ENCODE data around the gene OSMR.

Gene OSMR

DNA sequence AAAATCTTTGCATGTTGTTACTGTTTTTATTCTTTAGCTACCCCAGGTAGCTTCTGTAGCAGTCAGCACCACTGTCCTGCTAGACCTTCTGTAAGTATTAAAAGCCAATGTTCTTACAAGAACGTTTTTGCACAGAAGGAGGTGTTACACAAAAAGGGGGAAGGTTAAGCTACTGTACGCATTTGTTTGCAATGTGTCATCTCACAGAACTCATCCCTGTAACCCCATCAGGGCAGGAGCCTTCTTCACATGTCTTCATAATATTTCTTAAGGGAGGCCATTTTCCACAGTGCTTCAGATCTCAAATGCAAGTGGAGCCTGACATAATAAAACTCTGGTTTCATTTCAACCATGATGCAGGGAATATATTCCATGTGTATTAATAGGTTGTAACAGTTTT, 67.9 kb downstream of the OSMR start:
- H3K27me3 ChIP-seq (ENCODE audit: insufficient read depth, low read length) = no peaks in the 10 kb centered on the region
- H3K18ac ChIP-seq (ENCODE audit: low read length) = no peak overlapping the region
- DNase-seq = peak in 1 of 2 donors; percentile 55
- H3K36me3 ChIP-seq (ENCODE audit: control insufficient read depth in 1 of 2, insufficient read depth in 2 of 2, low read length in 2 of 2) = peaks cover 0 to 4% of the 10 kb centered on the region in 2 experiments
- H3K4me3 ChIP-seq (ENCODE audit: low read depth, low read length) = no peak overlapping the region
- no peak overlapping the region for H3K27ac ChIP-seq (ENCODE audit: low read depth, low read length)
- no peak overlapping the region for H2BK120ac ChIP-seq (ENCODE audit: insufficient read depth, low read length, poor library complexity)
- H3K23ac ChIP-seq (ENCODE audit: low read length) = no peak overlapping the region
- no peak overlapping the region for H3K9ac ChIP-seq (ENCODE audit: low read length)
- H3K79me1 ChIP-seq (ENCODE audit: low read length) = no peaks in the 10 kb centered on the region
- no peak overlapping the region for H2AFZ ChIP-seq (ENCODE audit: insufficient read depth, low read length, poor library complexity)
- H3K4ac ChIP-seq (ENCODE audit: low read depth, low read length) = no peak overlapping the region
- H3K4me1 ChIP-seq (ENCODE audit: control insufficient read depth in 1 of 2, insufficient read depth in 2 of 2, low read length in 2 of 2) = no peaks in the 10 kb centered on the region
- no CpG with 5 or more reads among the region's 2 CpGs for WGBS (ENCODE audit: extremely low coverage, insufficient coverage, insufficient read length)
- no peak overlapping the region for H4K8ac ChIP-seq (ENCODE audit: low read depth, low read length)
- no peak overlapping the region for H2BK5ac ChIP-seq (ENCODE audit: low read depth, low read length, poor library complexity)
- no peaks in the 10 kb centered on the region for H3K79me2 ChIP-seq (ENCODE audit: control insufficient read depth, insufficient read depth, low read length, poor library complexity)
- no peak overlapping the region for H2BK12ac ChIP-seq (ENCODE audit: low read length)
- H4K12ac ChIP-seq (ENCODE audit: low read depth, low read length) = no peak overlapping the region
- H3K4me2 ChIP-seq (ENCODE audit: low read length) = no peak overlapping the region
- H2AK5ac ChIP-seq (ENCODE audit: low read length) = no peak overlapping the region
- H4K91ac ChIP-seq (ENCODE audit: low read depth, low read length) = no peak overlapping the region
- no peaks in the 10 kb centered on the region for H3K9me3 ChIP-seq (ENCODE audit: insufficient read depth, low read depth, low read length)
- no peak overlapping the region for H3K14ac ChIP-seq (ENCODE audit: low read length)

DNA sequence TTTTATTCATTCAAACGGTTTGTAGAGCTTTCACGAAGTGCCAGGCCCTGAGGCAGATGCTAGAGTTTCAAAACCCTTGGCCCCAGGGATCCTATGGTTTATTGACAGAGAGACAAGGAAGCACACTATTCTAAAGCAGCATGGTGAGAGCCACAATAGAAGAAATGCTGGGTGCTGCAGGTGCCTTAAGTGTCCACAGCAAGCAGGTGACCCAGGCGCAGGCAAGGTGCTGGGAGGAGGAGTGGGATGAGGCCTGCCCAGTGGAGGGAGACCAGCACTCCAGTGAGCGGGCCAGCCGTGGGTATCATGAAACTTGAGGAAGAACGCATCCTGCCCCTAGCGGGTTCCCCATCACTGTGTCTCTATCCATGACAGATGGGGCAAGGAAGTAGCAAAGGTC, 71.0 kb downstream of the OSMR start:
- Histone ChIP-seq H2AFZ (ENCODE audit: insufficient read depth, low read length, poor library complexity) (no peak overlapping the region), H3K79me1 (ENCODE audit: low read length) (no peaks in the 10 kb centered on the region), H4K91ac (ENCODE audit: low read depth, low read length) (no peak overlapping the region), H3K4me1 (ENCODE audit: control insufficient read depth in 1 of 2, insufficient read depth in 2 of 2, low read length in 2 of 2) (no peaks in the 10 kb centered on the region), H3K18ac (ENCODE audit: low read length) (no peak overlapping the region), H3K4me2 (ENCODE audit: low read length) (no peak overlapping the region), H3K27me3 (ENCODE audit: insufficient read depth, low read length) (no peaks in the 10 kb centered on the region), H2BK120ac (ENCODE audit: insufficient read depth, low read length, poor library complexity) (no peak overlapping the region), H2BK12ac (ENCODE audit: low read length) (peak overlapping the region; percentile 60), H3K14ac (ENCODE audit: low read length) (no peak overlapping the region), H4K12ac (ENCODE audit: low read depth, low read length) (no peak overlapping the region), H3K4ac (ENCODE audit: low read depth, low read length) (no peak overlapping the region), H4K8ac (ENCODE audit: low read depth, low read length) (no peak overlapping the region), H3K9me3 (ENCODE audit: insufficient read depth, low read depth, low read length) (no peaks in the 10 kb centered on the region), H3K79me2 (ENCODE audit: control insufficient read depth, insufficient read depth, low read length, poor library complexity) (no peaks in the 10 kb centered on the region), H3K23ac (ENCODE audit: low read length) (no peak overlapping the region), H2BK5ac (ENCODE audit: low read depth, low read length, poor library complexity) (no peak overlapping the region), H3K4me3 (ENCODE audit: low read depth, low read length) (no peak overlapping the region), H3K9ac (ENCODE audit: low read length) (no peak overlapping the region), H3K36me3 (ENCODE audit: control insufficient read depth in 1 of 2, insufficient read depth in 2 of 2, low read length in 2 of 2) (peaks cover 0 to 4% of the 10 kb centered on the region in 2 experiments), H2AK5ac (ENCODE audit: low read length) (no peak overlapping the region), H3K27ac (ENCODE audit: low read depth, low read length) (no peak overlapping the region)
- no peak for DNase-seq
- WGBS (ENCODE audit: extremely low coverage, insufficient coverage, insufficient read length) = no CpG with 5 or more reads among the region's 7 CpGs

DNA sequence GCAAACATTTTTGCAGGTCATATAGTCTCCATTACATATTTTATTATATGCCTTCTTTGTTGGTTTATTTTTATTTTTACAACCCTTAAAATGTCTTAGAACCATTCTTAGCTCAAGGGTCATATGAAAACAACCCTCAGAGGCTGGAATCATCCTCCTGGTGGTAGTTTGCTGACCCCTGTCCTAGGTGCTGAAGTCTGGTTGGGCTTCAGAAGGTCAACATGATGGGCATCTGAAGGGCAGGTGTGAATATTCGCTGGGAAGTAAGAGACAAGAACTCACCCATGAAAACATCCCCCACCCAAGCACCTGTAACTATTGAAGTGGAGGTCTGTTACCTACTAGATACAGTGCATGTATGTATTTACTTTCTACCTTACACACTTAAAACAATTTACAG, 75.4 kb downstream of the OSMR start:
- H3K4me2 ChIP-seq (ENCODE audit: low read length) = no peak overlapping the region
- H2BK5ac ChIP-seq (ENCODE audit: low read depth, low read length, poor library complexity) = no peak overlapping the region
- H4K91ac ChIP-seq (ENCODE audit: low read depth, low read length) = no peak overlapping the region
- H3K4me3 ChIP-seq (ENCODE audit: low read depth, low read length) = no peak overlapping the region
- H2AK5ac ChIP-seq (ENCODE audit: low read length) = no peak overlapping the region
- no peak overlapping the region for H3K9ac ChIP-seq (ENCODE audit: low read length)
- H2BK12ac ChIP-seq (ENCODE audit: low read length) = no peak overlapping the region
- peaks cover 3 to 4% of the 10 kb centered on the region in 2 experiments for H3K36me3 ChIP-seq (ENCODE audit: control insufficient read depth in 1 of 2, insufficient read depth in 2 of 2, low read length in 2 of 2)
- H3K23ac ChIP-seq (ENCODE audit: low read length) = no peak overlapping the region
- H3K14ac ChIP-seq (ENCODE audit: low read length) = no peak overlapping the region
- WGBS (ENCODE audit: extremely low coverage, insufficient coverage, insufficient read length) = no CpG with 5 or more reads among the region's 1 CpG
- H3K18ac ChIP-seq (ENCODE audit: low read length) = no peak overlapping the region
- H4K12ac ChIP-seq (ENCODE audit: low read depth, low read length) = no peak overlapping the region
- peaks cover 7% of the 10 kb centered on the region for H3K79me1 ChIP-seq (ENCODE audit: low read length)
- H3K27ac ChIP-seq (ENCODE audit: low read depth, low read length) = no peak overlapping the region
- no peak overlapping the region for H2AFZ ChIP-seq (ENCODE audit: insufficient read depth, low read length, poor library complexity)
- peak in 1 of 2 donors; percentile 22 for DNase-seq
- no peak overlapping the region for H2BK120ac ChIP-seq (ENCODE audit: insufficient read depth, low read length, poor library complexity)
- H3K4me1 ChIP-seq (ENCODE audit: control insufficient read depth in 1 of 2, insufficient read depth in 2 of 2, low read length in 2 of 2) = peaks cover 4 to 9% of the 10 kb centered on the region in 2 experiments
- H4K8ac ChIP-seq (ENCODE audit: low read depth, low read length) = no peak overlapping the region
- no peak overlapping the region for H3K4ac ChIP-seq (ENCODE audit: low read depth, low read length)
- H3K27me3 ChIP-seq (ENCODE audit: insufficient read depth, low read length) = no peaks in the 10 kb centered on the region
- no peaks in the 10 kb centered on the region for H3K9me3 ChIP-seq (ENCODE audit: insufficient read depth, low read depth, low read length)
- H3K79me2 ChIP-seq (ENCODE audit: control insufficient read depth, insufficient read depth, low read length, poor library complexity) = no peaks in the 10 kb centered on the region

DNA sequence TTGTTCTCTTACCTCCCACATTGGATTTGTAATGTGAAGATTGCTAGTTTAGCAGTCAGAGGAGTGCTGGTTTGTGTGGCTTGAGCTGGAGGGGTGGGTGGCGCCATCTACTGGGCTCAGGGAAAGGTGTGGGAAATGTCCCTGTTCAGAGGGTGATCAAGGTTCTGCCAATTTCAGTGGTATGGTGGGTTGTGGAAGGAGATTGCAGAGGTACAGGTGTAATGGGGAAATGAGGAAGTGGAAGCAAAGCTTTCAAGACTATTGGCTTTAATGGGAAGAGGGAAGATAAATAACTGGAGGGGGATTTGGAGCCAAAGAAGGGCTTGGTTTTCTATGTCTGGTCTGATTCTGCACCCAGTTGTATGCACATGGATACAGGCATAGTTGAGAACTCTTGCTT, 76.4 kb downstream of the OSMR start:
- H3K79me2 ChIP-seq (ENCODE audit: control insufficient read depth, insufficient read depth, low read length, poor library complexity) = no peaks in the 10 kb centered on the region
- peaks cover 2 to 3% of the 10 kb centered on the region in 2 experiments for H3K36me3 ChIP-seq (ENCODE audit: control insufficient read depth in 1 of 2, insufficient read depth in 2 of 2, low read length in 2 of 2)
- peak; percentile 23 to 67 for DNase-seq
- H4K91ac ChIP-seq (ENCODE audit: low read depth, low read length) = no peak overlapping the region
- peaks cover 9% of the 10 kb centered on the region for H3K79me1 ChIP-seq (ENCODE audit: low read length)
- no peak overlapping the region for H3K18ac ChIP-seq (ENCODE audit: low read length)
- no peak overlapping the region for H3K4me2 ChIP-seq (ENCODE audit: low read length)
- WGBS (ENCODE audit: extremely low coverage, insufficient coverage, insufficient read length) = no CpG with 5 or more reads among the region's 1 CpG
- H3K27ac ChIP-seq (ENCODE audit: low read depth, low read length) = no peak overlapping the region
- H2AFZ ChIP-seq (ENCODE audit: insufficient read depth, low read length, poor library complexity) = no peak overlapping the region
- no peak overlapping the region for H2BK5ac ChIP-seq (ENCODE audit: low read depth, low read length, poor library complexity)
- H3K27me3 ChIP-seq (ENCODE audit: insufficient read depth, low read length) = no peaks in the 10 kb centered on the region
- peaks cover 4 to 9% of the 10 kb centered on the region in 2 experiments for H3K4me1 ChIP-seq (ENCODE audit: control insufficient read depth in 1 of 2, insufficient read depth in 2 of 2, low read length in 2 of 2)
- no peak overlapping the region for H3K4me3 ChIP-seq (ENCODE audit: low read depth, low read length)
- no peak overlapping the region for H3K9ac ChIP-seq (ENCODE audit: low read length)
- H3K4ac ChIP-seq (ENCODE audit: low read depth, low read length) = no peak overlapping the region
- no peaks in the 10 kb centered on the region for H3K9me3 ChIP-seq (ENCODE audit: insufficient read depth, low read depth, low read length)
- H4K8ac ChIP-seq (ENCODE audit: low read depth, low read length) = no peak overlapping the region
- no peak overlapping the region for H2BK120ac ChIP-seq (ENCODE audit: insufficient read depth, low read length, poor library complexity)
- H2AK5ac ChIP-seq (ENCODE audit: low read length) = no peak overlapping the region
- no peak overlapping the region for H3K14ac ChIP-seq (ENCODE audit: low read length)
- H4K12ac ChIP-seq (ENCODE audit: low read depth, low read length) = no peak overlapping the region
- no peak overlapping the region for H2BK12ac ChIP-seq (ENCODE audit: low read length)
- H3K23ac ChIP-seq (ENCODE audit: low read length) = no peak overlapping the region

All from trophoblast cell (in vitro differentiated cells and primary cell).